ENCODE data around the gene GTF3A. TPM values are rescaled to one million over a fixed set of nuclear protein-coding genes. Genes with fewer than 3 reads are reported as not detected.

GTF3A gene
- total RNA-seq, 2 experiments from 2014 or later = 242 to 251 TPM

DNA sequence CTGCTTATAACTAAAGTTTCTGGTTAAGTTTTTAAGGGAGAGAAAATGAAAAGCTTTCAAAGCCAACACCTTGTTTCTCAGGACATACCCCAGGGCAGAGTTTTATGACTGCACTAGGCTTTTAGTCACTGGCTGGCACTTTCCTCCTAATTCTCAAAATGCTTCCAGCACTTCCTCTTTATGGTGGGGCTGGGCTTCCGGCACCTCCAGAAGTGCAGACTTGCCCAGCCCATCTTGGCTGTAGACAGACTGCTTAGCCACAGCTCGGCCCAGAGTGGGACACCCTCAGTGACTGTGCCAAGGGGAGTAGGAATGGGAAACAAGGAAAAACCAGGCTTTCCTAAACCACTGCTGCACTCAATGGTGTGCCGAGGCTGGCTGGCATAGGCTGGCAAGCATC, 23.2 kb upstream of the GTF3A start:
- no TSS peak for BruUV-seq (replicated peaks)
- no peak for DNase-seq (ENCODE audit: low spot score)
- H3K9me2 ChIP-seq (ENCODE audit: insufficient read depth, low read length) = no peaks in the 10 kb centered on the region
- intact Hi-C loops (cut with micrococcal nuclease; ENCODE audit: unreplicated experiment) = no loop called here
- no peak overlapping the region for H3K4me3 ChIP-seq (ENCODE audit: low read depth, low read length, poor library complexity, severe bottlenecking)
- no peak overlapping the region for H2AFZ ChIP-seq (ENCODE audit: low read length)
- no peaks in the 10 kb centered on the region for H3K9me3 ChIP-seq (ENCODE audit: low read length)
- H3K4me1 ChIP-seq (ENCODE audit: insufficient read depth, low read length, poor library complexity, severe bottlenecking) = no peaks in the 10 kb centered on the region
- POLR2A ChIA-PET = interaction anchor here (0.5 to 1.1 kb wide), 2 partner anchors 55 to 1100 kb away, joined by 3 to 5 read pairs; no protein-coding TSS in a partner anchor
- CTCF ChIA-PET (ENCODE audit: unreplicated experiment) = no interaction called here
- no peaks in the 10 kb centered on the region for H4K20me1 ChIP-seq (ENCODE audit: insufficient read depth, low read length)
- no peaks in the 10 kb centered on the region for H3K79me2 ChIP-seq (ENCODE audit: insufficient read depth, low read depth, low read length)
- no peaks in the 10 kb centered on the region for H3K36me3 ChIP-seq (ENCODE audit: insufficient read depth, low read length)
- no peak overlapping the region for H3K27ac ChIP-seq (ENCODE audit: low read depth, low read length, poor library complexity, severe bottlenecking)
- no peak for TF ChIP-seq EZH2phosphoT487 (IDR thresholded peaks at IDR 0.05; ENCODE audit: borderline replicate concordance, low read depth, low read length)
- TF ChIP-seq, protein P1, sequence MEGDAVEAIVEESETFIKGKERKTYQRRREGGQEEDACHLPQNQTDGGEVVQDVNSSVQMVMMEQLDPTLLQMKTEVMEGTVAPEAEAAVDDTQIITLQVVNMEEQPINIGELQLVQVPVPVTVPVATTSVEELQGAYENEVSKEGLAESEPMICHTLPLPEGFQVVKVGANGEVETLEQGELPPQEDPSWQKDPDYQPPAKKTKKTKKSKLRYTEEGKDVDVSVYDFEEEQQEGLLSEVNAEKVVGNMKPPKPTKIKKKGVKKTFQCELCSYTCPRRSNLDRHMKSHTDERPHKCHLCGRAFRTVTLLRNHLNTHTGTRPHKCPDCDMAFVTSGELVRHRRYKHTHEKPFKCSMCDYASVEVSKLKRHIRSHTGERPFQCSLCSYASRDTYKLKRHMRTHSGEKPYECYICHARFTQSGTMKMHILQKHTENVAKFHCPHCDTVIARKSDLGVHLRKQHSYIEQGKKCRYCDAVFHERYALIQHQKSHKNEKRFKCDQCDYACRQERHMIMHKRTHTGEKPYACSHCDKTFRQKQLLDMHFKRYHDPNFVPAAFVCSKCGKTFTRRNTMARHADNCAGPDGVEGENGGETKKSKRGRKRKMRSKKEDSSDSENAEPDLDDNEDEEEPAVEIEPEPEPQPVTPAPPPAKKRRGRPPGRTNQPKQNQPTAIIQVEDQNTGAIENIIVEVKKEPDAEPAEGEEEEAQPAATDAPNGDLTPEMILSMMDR (conservative IDR thresholded peaks at IDR 0.05; ENCODE audit: low read length) = no peak
- H3K4me2 ChIP-seq (ENCODE audit: low read length) = no peak overlapping the region

DNA sequence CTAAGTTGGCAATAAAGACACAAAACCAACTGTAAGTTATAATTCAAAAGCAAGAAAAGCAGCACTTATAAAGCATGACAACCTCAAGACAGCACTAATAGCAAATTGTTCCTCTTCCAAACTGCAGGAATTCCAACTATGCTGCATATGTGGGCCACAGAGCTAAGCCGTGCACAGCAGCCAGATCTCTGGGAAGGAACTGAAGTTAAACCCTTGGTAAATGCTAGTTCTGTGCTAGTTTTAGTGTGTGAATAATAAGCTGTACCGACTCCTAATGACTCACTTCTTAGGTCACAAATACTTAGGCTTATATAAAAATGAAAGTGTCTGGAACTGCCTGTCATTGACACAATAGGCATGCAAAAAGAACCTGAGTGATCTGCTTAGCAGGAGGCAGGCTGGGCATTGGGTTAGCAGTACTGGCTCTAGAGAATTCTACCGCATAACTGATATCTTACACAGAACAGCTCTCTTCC, 21.2 kb upstream of the GTF3A start:
- no peak for DNase-seq (ENCODE audit: low spot score)
- Histone ChIP-seq H3K27ac (ENCODE audit: low read depth, low read length, poor library complexity, severe bottlenecking) (no peak overlapping the region), H3K4me1 (ENCODE audit: insufficient read depth, low read length, poor library complexity, severe bottlenecking) (no peaks in the 10 kb centered on the region), H3K79me2 (ENCODE audit: insufficient read depth, low read depth, low read length) (no peaks in the 10 kb centered on the region), H3K9me3 (ENCODE audit: low read length) (no peaks in the 10 kb centered on the region), H3K4me3 (ENCODE audit: low read depth, low read length, poor library complexity, severe bottlenecking) (no peak overlapping the region), H3K4me2 (ENCODE audit: low read length) (no peak overlapping the region), H3K9me2 (ENCODE audit: insufficient read depth, low read length) (no peaks in the 10 kb centered on the region), H2AFZ (ENCODE audit: low read length) (no peak overlapping the region), H4K20me1 (ENCODE audit: insufficient read depth, low read length) (no peaks in the 10 kb centered on the region), H3K36me3 (ENCODE audit: insufficient read depth, low read length) (no peaks in the 10 kb centered on the region)
- ChIA-PET CTCF (ENCODE audit: unreplicated experiment) (interaction anchor here (1.0 to 1.3 kb wide), 2 partner anchors 30 to 423 kb away, joined by 3 to 4 read pairs; no protein-coding TSS in a partner anchor), POLR2A (no interaction called here)
- no TSS peak for BruUV-seq (replicated peaks)
- intact Hi-C loops (cut with micrococcal nuclease; ENCODE audit: unreplicated experiment) = no loop called here
- no peak for TF ChIP-seq EZH2phosphoT487 (IDR thresholded peaks at IDR 0.05; ENCODE audit: borderline replicate concordance, low read depth, low read length)
- TF ChIP-seq, protein P1 (conservative IDR thresholded peaks at IDR 0.05; ENCODE audit: low read length) = no peak

DNA sequence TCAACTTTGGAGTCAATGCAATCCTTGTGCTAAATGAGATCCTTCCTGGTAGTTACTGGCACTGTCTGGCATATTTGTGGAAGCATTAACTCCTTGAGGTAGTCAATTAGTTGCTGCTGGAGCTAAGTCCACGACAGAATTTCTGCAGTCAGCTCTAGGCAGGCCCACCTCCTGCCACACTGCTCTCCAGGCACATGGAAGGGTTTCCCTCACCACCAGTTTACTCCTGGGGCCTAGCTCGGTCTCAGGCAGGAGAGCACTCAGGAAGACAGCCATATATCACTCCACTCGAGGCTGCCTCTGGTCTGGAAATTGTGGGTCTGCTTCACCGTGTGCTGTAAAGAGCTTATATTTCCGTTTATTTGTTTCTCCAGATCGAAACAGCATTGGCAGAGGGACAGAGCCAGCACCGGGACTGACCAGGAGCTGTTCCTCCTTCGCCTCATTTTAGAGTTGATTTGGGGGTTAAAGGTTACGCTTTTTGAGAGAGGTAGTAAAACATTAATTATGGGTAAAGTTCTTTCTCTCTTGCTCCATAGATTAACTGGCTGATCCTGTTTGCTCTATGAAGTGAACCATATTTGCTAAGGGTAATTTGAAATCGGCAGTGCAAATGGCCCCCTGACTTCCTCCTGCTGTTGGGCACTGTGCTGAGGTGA, 20.6 kb upstream of the GTF3A start:
- Histone ChIP-seq H3K4me3 (ENCODE audit: low read depth, low read length, poor library complexity, severe bottlenecking) (no peak overlapping the region), H3K79me2 (ENCODE audit: insufficient read depth, low read depth, low read length) (no peaks in the 10 kb centered on the region), H3K9me3 (ENCODE audit: low read length) (no peaks in the 10 kb centered on the region), H3K27ac (ENCODE audit: low read depth, low read length, poor library complexity, severe bottlenecking) (no peak overlapping the region), H3K36me3 (ENCODE audit: insufficient read depth, low read length) (no peaks in the 10 kb centered on the region), H3K9me2 (ENCODE audit: insufficient read depth, low read length) (no peaks in the 10 kb centered on the region), H3K4me2 (ENCODE audit: low read length) (no peak overlapping the region), H2AFZ (ENCODE audit: low read length) (no peak overlapping the region), H4K20me1 (ENCODE audit: insufficient read depth, low read length) (no peaks in the 10 kb centered on the region), H3K4me1 (ENCODE audit: insufficient read depth, low read length, poor library complexity, severe bottlenecking) (no peaks in the 10 kb centered on the region)
- BruUV-seq (replicated peaks) = no TSS peak
- no peak for DNase-seq (ENCODE audit: low spot score)
- ChIA-PET CTCF (ENCODE audit: unreplicated experiment) (interaction anchor here (1.0 to 1.3 kb wide), 2 partner anchors 30 to 423 kb away, joined by 3 to 4 read pairs; no protein-coding TSS in a partner anchor), POLR2A (no interaction called here)
- intact Hi-C loops (cut with micrococcal nuclease; ENCODE audit: unreplicated experiment) = no loop called here
- TF ChIP-seq, protein P1 (conservative IDR thresholded peaks at IDR 0.05; ENCODE audit: low read length) = no peak
- no peak for TF ChIP-seq EZH2phosphoT487 (IDR thresholded peaks at IDR 0.05; ENCODE audit: borderline replicate concordance, low read depth, low read length)
